ENCODE data around the gene CHN1.

CHN1 gene

DNA sequence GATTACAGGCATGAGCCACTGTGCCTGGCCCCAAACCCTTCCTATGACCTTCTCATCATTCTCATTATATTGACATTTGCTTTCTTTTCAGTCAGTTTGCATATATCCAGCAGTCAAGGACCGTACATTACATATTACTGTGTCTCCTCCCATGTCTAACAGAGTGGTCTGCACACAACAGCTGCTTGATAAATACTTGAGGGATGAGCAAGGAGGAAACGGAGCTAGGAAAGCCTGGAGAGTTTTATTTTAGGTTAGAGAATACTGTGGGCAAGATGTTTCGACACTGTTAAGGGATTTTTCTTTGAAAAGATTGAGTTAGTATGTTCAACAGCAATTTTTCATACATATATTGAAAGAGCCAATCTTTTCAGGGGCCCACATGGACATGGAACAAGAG lies 164.7 kb downstream of the CHN1 start:
- TF ChIP-seq, protein P1, sequence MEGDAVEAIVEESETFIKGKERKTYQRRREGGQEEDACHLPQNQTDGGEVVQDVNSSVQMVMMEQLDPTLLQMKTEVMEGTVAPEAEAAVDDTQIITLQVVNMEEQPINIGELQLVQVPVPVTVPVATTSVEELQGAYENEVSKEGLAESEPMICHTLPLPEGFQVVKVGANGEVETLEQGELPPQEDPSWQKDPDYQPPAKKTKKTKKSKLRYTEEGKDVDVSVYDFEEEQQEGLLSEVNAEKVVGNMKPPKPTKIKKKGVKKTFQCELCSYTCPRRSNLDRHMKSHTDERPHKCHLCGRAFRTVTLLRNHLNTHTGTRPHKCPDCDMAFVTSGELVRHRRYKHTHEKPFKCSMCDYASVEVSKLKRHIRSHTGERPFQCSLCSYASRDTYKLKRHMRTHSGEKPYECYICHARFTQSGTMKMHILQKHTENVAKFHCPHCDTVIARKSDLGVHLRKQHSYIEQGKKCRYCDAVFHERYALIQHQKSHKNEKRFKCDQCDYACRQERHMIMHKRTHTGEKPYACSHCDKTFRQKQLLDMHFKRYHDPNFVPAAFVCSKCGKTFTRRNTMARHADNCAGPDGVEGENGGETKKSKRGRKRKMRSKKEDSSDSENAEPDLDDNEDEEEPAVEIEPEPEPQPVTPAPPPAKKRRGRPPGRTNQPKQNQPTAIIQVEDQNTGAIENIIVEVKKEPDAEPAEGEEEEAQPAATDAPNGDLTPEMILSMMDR (IDR thresholded peaks at IDR 0.05; ENCODE audit: low read depth, low read length): no peak
- in situ Hi-C loops (cut with HindIII; ENCODE audit: low sequenced_read_pairs): no loop called here
- peak; percentile 60 for DNase-seq (ENCODE audit: low read depth, low spot score)
- H3K4me3 ChIP-seq (ENCODE audit: low read depth, low read length): no peak overlapping the region

DNA sequence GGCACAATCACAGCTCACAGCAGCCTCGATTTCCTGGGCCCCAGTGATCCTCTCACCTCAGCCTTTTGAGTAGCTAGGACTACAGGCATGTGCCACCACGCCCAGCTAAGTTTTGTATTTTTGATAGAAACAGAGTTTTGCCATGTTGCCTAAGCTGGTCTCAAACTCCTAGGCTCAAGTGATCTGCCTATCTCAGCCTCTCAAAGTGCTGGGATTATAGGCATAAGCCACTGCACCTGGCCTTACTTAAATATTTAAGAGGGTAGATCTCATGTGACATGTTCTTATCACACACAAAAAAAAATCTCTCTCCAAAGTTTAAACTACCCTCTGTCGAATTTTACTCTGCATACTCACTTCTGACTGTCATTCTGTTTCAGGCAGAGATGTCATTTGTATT lies 165.5 kb downstream of the CHN1 start:
- no peak overlapping the region for H3K4me3 ChIP-seq (ENCODE audit: low read depth, low read length)
- TF ChIP-seq, protein P1 (IDR thresholded peaks at IDR 0.05; ENCODE audit: low read depth, low read length): no peak
- DNase-seq (ENCODE audit: low read depth, low spot score): no peak
- in situ Hi-C loops (cut with HindIII; ENCODE audit: low sequenced_read_pairs): no loop called here

DNA sequence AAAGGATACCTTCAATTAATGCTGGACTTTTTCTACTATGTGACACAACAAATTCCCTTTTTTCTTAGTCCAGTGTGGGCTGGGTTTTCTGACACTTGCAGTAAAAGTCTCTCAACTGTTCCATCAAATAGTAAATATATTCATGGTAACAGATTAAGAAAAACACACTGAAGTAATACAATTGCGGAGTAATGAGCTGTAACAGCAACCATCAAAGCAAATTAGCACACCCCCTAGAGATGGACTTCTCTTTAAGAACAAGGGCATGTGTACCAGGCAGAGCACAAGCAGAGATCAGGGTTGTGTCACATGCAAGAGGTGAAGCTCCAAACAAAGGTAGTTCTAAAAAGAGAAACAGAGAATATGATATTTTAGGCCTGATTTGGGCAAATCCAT lies 168.2 kb downstream of the CHN1 start:
- in situ Hi-C loops (cut with HindIII; ENCODE audit: low sequenced_read_pairs): no loop called here
- TF ChIP-seq, protein P1 (IDR thresholded peaks at IDR 0.05; ENCODE audit: low read depth, low read length): no peak
- no peak overlapping the region for H3K4me3 ChIP-seq (ENCODE audit: low read depth, low read length)

DNA sequence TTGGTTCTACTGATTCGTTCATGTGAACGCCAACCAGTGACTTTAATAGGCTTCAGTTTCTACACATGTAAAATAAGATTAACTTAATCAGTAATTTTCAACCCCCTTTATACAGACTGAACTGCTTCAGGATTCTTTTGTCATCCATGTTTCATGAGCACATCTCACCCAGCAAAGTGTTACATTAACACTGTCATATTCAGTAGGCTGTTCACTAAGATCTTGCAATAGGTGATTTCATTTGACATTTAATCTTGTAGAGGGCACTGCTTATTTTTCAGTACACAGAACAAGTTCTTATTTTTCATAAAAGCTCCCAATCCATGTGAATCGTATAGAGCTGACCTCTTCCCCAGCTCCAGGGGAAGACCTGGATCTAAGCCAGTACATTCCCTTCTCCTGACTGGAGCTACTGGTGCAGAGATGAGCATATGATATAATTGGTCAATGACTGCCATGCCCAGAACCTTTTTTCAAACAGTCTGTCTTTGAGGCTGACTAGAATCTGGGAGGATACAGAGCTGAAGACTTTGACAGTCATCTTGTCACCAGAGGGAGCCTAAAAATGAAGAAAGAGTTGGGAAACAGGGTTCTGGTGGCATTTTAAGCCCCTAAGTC lies 168.7 kb downstream of the CHN1 start:
- peak; percentile 95 for DNase-seq (ENCODE audit: low read depth, low spot score)
- in situ Hi-C loops (cut with HindIII; ENCODE audit: low sequenced_read_pairs): no loop called here
- H3K4me3 ChIP-seq (ENCODE audit: low read depth, low read length): no peak overlapping the region

More for the DNA sequence above, 168.2 kb downstream of the CHN1 start:
- DNase-seq (ENCODE audit: low read depth, low spot score): no peak

DNA sequence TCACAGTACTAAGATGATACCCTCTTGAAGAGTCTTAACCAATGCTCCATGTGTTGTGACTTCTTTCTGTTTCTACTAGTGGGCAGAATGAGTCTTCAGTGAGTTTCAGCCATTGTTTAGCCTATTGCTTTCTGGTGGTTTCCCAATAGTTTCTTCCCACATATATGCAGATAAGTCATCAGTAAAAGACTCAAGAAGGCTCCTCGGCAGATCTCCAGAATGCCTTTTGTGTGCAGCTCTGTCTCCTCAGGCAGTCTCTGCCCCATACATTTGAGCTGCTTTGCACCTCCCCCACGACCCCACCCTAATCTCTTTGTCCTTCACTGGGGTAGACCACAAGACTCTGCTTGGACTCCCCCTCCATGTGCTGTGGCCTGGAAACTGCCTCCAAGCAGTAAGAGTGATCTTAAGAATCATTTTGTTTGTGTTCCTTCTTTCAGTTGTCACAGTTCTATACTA lies 169.4 kb downstream of the CHN1 start:
- no peak overlapping the region for H3K4me3 ChIP-seq (ENCODE audit: low read depth, low read length)
- in situ Hi-C loops (cut with HindIII; ENCODE audit: low sequenced_read_pairs): no loop called here
- peak; percentile 96 for DNase-seq (ENCODE audit: low read depth, low spot score)
- TF ChIP-seq, protein P1 (IDR thresholded peaks at IDR 0.05; ENCODE audit: low read depth, low read length): no peak

More for the DNA sequence above, 168.7 kb downstream of the CHN1 start:
- TF ChIP-seq, protein P1 (IDR thresholded peaks at IDR 0.05; ENCODE audit: low read depth, low read length): no peak

DNA sequence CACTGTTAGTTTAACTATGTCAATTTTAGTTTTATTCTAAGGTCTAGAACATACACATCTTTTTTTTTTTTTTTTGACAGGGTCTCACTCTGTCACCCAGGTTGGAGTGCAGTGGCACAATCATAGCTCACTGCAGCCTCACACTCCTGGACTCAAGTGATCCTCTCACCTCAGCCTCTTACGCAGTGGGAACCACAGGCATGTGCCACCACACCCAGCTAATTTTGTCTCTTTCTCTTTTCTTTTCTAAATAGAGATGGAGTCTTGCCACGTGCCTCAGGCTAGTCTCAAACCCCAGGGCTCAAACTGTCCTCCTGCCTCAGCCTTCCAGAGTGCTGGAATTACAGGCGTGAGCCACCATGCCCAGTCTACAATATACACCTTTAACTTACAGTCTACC lies 171.4 kb downstream of the CHN1 start:
- TF ChIP-seq, protein P1 (IDR thresholded peaks at IDR 0.05; ENCODE audit: low read depth, low read length): no peak
- no peak for DNase-seq (ENCODE audit: low read depth, low spot score)
- no peak overlapping the region for H3K4me3 ChIP-seq (ENCODE audit: low read depth, low read length)
- in situ Hi-C loops (cut with HindIII; ENCODE audit: low sequenced_read_pairs): no loop called here
